Measurements from ENCODE around the gene SFSWAP. TPM values are rescaled to one million over a fixed set of nuclear protein-coding genes. Genes with fewer than 3 reads are reported as not detected.

SFSWAP gene
- polyA plus RNA-seq, 1 experiment, result 12.5 TPM

DNA sequence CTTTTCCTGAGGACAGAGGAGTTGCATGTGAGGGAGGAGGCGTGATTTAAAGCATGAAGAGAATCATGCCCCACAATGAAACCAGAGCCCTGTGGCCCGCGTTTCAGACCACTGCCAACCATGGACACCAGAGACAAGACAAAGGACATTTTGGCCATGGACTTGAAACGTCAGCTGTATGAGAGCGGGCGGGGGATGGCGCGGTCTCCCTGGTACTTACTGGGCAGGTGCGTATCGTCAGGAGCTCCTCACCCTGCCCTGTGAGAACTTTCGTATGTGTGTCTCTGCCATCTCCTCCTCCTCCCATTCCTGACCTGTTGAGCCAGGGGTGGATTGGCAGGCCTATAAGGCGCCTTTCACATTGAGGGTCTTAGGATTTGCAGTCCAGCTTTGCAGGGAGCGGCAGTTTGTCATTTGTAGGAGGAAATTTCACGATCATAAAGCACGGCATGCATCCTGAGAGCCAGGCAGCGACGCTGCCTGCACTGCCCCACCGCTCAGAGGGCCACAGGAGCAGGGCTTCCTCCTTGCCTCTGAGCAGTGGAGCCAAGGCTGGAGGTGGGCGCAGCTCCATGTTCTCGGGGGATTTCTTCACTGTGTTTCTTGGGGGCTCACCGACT lies 22.2 kb downstream of the SFSWAP start:
- POLR2A ChIA-PET, result no interaction called here
- Histone ChIP-seq H3K27ac (ENCODE audit: low read depth, low read length) (no peak overlapping the region), H3K9me3 (ENCODE audit: control insufficient read depth, insufficient read depth, low read length) (no peaks in the 10 kb centered on the region), H3K27me3 (ENCODE audit: control insufficient read depth, insufficient read depth, low read length) (no peaks in the 10 kb centered on the region), H3K4me3 (ENCODE audit: low read depth, low read length) (no peak overlapping the region)
- CTCF ChIA-PET, result interaction anchor here (0.7 kb wide), 1 partner anchor 22 kb away, joined by 3 read pairs; no protein-coding TSS in a partner anchor
- TF ChIP-seq, protein P1, sequence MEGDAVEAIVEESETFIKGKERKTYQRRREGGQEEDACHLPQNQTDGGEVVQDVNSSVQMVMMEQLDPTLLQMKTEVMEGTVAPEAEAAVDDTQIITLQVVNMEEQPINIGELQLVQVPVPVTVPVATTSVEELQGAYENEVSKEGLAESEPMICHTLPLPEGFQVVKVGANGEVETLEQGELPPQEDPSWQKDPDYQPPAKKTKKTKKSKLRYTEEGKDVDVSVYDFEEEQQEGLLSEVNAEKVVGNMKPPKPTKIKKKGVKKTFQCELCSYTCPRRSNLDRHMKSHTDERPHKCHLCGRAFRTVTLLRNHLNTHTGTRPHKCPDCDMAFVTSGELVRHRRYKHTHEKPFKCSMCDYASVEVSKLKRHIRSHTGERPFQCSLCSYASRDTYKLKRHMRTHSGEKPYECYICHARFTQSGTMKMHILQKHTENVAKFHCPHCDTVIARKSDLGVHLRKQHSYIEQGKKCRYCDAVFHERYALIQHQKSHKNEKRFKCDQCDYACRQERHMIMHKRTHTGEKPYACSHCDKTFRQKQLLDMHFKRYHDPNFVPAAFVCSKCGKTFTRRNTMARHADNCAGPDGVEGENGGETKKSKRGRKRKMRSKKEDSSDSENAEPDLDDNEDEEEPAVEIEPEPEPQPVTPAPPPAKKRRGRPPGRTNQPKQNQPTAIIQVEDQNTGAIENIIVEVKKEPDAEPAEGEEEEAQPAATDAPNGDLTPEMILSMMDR (IDR thresholded peaks at IDR 0.05; ENCODE audit: low read depth, low read length), result no peak
- no peak for DNase-seq (ENCODE audit: low read depth, low spot score)

DNA sequence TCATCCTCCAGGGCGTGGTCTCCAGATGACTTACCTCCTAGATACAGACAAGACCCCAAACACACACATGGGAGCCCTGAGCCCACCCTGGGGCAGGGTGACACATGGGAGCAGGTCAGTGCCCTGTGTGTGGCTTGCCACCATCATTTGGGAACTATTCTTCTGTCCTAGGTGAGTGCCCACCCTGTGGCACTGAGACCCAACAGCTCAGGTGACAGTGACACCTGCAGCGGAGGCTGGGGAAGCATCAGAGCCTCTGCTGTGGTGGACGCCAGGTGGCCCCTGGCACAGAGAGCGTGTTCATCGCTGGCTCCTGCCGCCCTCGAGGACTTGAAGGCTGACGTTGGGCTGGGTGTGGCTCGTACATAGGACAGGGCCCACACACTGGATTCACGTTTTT lies 23.0 kb downstream of the SFSWAP start:
- ChIA-PET CTCF (no interaction called here), POLR2A (no interaction called here)
- no peak overlapping the region for H3K4me3 ChIP-seq (ENCODE audit: low read depth, low read length)
- TF ChIP-seq, protein P1 (IDR thresholded peaks at IDR 0.05; ENCODE audit: low read depth, low read length), result no peak
- H3K9me3 ChIP-seq (ENCODE audit: control insufficient read depth, insufficient read depth, low read length), result no peaks in the 10 kb centered on the region
- no peak overlapping the region for H3K27ac ChIP-seq (ENCODE audit: low read depth, low read length)
- H3K27me3 ChIP-seq (ENCODE audit: control insufficient read depth, insufficient read depth, low read length), result no peaks in the 10 kb centered on the region
- DNase-seq (ENCODE audit: low read depth, low spot score), result no peak

DNA sequence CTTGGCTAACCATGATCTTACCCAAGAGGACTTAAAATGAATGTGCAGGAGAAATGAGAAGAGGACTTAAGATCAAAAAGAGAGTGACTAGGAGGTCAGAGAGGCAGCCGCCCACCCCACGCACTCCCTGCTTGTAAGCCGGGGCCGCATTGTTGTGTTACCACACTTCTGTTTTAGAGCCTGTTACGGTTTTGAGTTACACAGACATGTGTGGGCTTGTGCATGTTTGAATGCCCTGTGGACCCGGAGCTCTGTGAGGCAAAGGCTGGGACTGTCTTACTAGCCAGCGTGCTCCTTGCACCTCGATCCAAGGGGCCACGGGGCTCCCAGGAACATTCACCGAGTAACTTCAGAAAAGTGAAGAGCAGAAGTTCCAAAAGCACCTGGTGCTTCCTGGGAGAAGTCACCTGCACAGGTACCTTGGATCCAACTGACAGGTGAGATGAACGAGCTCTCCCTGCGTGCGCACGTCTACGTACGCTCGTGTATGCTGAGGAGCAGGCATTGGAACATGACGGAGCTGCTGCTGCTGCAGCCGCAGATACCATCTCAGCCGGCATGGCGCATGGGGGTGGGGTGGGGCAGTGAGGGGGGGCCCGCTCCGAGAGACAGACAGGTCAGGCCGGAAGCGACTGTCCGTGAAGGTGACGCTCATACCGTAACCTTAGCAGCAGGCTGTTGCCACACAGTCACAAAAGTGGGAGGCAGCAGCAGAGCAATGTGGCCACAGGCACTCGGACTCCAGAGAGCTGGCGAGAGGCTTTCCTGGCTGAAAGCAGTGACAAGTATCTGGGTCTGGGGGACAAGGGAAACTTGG lies 23.7 kb downstream of the SFSWAP start:
- H3K27me3 ChIP-seq (ENCODE audit: control insufficient read depth, insufficient read depth, low read length), result no peaks in the 10 kb centered on the region
- POLR2A ChIA-PET, result no interaction called here
- H3K4me3 ChIP-seq (ENCODE audit: low read depth, low read length), result no peak overlapping the region
- H3K27ac ChIP-seq (ENCODE audit: low read depth, low read length), result no peak overlapping the region
- CTCF ChIA-PET, result no interaction called here
- H3K9me3 ChIP-seq (ENCODE audit: control insufficient read depth, insufficient read depth, low read length), result no peaks in the 10 kb centered on the region
- DNase-seq (ENCODE audit: low read depth, low spot score), result no peak
- TF ChIP-seq, protein P1 (IDR thresholded peaks at IDR 0.05; ENCODE audit: low read depth, low read length), result no peak

DNA sequence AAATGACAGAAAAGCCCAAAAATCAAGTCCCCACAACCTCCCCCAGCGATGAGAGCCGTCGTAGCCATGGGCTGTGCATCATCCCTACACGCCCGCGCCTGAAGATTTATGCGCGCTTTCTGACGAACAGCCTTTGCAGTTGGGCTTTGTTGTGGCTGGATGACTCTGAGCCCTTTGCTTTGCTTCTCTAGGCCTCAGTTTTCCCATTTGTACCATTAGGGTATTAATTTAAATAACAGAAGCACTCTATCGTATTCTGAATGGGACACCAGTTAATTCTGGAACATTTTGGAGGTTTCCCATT lies 24.2 kb downstream of the SFSWAP start:
- Histone ChIP-seq H3K27me3 (ENCODE audit: control insufficient read depth, insufficient read depth, low read length) (no peaks in the 10 kb centered on the region), H3K4me3 (ENCODE audit: low read depth, low read length) (no peak overlapping the region), H3K27ac (ENCODE audit: low read depth, low read length) (no peak overlapping the region), H3K9me3 (ENCODE audit: control insufficient read depth, insufficient read depth, low read length) (no peaks in the 10 kb centered on the region)
- ChIA-PET POLR2A (interaction anchor here (0.6 kb wide), 1 partner anchor 32 kb away, joined by 3 read pairs; no protein-coding TSS in a partner anchor), CTCF (no interaction called here)
- no peak for DNase-seq (ENCODE audit: low read depth, low spot score)
- TF ChIP-seq, protein P1 (IDR thresholded peaks at IDR 0.05; ENCODE audit: low read depth, low read length), result no peak
